Nephron (organoid): Measurements from ENCODE around the gene HPN.

Experiments
- H3K27ac Mint-ChIP-seq, 3 experiments: 2 replicates each; pipeline ENCODE4 v1.8.0; 2020; ENCODE audit warnings: mixed read lengths in 3 of 3, mild to moderate bottlenecking in 2 of 3, moderate library complexity in 1 of 3
- H3K27me3 Mint-ChIP-seq: 2 replicates; pipeline ENCODE4 v1.8.0; 2021; ENCODE audit warnings: low read depth, mild to moderate bottlenecking, moderate library complexity, mixed read lengths
- H3K36me3 Mint-ChIP-seq: 2 replicates; pipeline ENCODE4 v1.8.0; 2020; ENCODE audit warnings: low read depth, mixed read lengths
- H3K4me1 Mint-ChIP-seq: 2 replicates; pipeline ENCODE4 v1.8.0; 2020; ENCODE audit warnings: mixed read lengths
- H3K4me3 Mint-ChIP-seq, 3 experiments: 2 replicates each; pipeline ENCODE4 v1.8.0; 2020; ENCODE audit warnings: mild to moderate bottlenecking in 3 of 3, mixed read lengths in 3 of 3, moderate library complexity in 2 of 3
- H3K9me3 Mint-ChIP-seq: 2 replicates; pipeline ENCODE4 v1.8.0; 2020; ENCODE audit warnings: mixed read lengths
- TF ChIP-seq, protein P1 (sequence below), 3 experiments: fragments of 200-600 bp; sonication (generic); IDR thresholded peaks; one replicate each; pipeline ENCODE4 v1.5.0; 2021; ENCODE audit warnings: antibody characterized with exemption in 3 of 3; ENCODE audit not compliant: unreplicated experiment in 3 of 3

The HPN gene

DNA sequence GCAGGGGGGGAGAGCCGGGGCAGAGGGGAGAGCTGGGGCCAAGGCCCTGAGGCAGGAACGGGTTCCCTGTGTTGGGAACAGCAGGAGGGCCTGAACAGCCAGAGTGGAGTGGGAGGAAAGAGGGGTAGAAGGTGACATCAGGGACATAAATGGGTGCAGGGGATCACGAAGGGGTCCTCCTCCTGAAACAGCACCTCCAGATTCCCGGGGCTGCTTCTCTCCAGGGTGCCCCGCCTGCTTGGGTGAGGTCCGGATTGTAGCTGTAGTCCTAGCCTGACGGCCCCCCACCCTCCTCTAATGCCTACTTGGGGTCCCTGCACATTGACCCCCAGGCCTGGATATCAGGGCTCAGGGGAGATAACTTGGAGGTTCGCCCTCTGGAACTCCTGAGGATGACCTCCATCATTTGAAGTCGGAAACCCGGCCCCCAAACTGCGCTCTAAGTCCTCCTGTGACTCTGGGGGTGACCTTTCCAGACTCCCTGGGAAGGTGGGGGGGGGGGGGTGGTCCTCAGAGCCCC, 11.7 kb upstream of the HPN start:
- H3K9me3 Mint-ChIP-seq, result no peaks in the 10 kb centered on the region
- H3K36me3 Mint-ChIP-seq, result peaks cover 25% of the 10 kb centered on the region
- TF ChIP-seq, protein P1, sequence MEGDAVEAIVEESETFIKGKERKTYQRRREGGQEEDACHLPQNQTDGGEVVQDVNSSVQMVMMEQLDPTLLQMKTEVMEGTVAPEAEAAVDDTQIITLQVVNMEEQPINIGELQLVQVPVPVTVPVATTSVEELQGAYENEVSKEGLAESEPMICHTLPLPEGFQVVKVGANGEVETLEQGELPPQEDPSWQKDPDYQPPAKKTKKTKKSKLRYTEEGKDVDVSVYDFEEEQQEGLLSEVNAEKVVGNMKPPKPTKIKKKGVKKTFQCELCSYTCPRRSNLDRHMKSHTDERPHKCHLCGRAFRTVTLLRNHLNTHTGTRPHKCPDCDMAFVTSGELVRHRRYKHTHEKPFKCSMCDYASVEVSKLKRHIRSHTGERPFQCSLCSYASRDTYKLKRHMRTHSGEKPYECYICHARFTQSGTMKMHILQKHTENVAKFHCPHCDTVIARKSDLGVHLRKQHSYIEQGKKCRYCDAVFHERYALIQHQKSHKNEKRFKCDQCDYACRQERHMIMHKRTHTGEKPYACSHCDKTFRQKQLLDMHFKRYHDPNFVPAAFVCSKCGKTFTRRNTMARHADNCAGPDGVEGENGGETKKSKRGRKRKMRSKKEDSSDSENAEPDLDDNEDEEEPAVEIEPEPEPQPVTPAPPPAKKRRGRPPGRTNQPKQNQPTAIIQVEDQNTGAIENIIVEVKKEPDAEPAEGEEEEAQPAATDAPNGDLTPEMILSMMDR (IDR thresholded peaks at IDR 0.05; ENCODE audit: unreplicated experiment in 3 of 3), result no peak
- H3K27ac Mint-ChIP-seq, result no peak overlapping the region
- H3K4me3 Mint-ChIP-seq, result peak overlapping the region; percentile 68 to 78 (median 72)
- H3K27me3 Mint-ChIP-seq, result peaks cover 55% of the 10 kb centered on the region
- H3K4me1 Mint-ChIP-seq, result peaks cover 6% of the 10 kb centered on the region

DNA sequence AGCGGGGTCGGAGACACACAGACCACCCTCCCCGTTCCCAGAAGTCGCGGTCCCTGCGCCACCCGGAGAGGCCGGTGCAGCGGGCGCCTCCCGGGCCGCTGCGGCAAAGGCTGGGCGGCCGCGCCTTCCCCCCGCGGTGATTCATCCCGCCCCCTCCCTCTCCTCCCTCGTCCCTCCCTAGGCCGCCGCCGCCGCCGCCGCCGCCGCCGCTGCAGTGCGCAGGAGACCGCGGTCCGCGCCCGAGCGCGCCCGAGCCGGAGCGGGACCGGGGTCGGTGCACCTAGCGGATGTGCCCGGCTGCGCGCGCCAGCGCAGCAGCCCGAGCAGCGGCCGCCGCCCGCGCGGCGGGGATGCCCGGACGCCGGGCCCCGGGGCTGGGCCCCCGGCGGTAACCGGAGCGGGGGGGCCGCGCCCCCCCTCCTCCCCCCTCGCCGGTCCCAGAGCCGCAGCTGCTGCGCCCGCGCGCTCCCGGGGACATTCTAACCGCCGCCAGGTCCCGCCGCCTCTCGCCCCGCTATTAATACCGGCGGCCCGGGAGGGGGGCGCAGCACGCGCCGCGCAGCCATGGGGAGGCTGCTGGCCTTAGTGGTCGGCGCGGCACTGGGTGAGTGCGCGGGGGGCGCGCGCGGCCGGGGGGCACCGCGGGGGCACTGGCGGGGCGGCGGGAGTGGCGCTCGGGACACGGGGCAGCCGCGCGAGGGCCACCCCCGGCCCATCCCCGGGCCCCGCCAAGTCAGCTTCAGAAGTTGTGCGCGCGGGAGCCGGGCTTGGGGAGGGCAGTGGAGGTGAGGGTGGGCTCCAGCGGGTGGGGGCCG, 11.1 kb upstream of the HPN start, which contains the start of gene SCN1B:
Gene SCN1B, plus strand, starts transcription at position 214 of the 815 bp plus-strand sequence. Its CDS starts 351 bp downstream, at position 565.
- Mint-ChIP-seq H3K9me3 (no peaks in the 10 kb centered on the region), H3K27ac (peak within 1 kb of the TSS in 1 of 3 experiments; percentile 8), H3K36me3 (peaks cover 19% of the 10 kb centered on the region), H3K4me3 (peak within 1 kb of the TSS; percentile 81 to 83 (median 81)), H3K27me3 (peaks cover 58% of the 10 kb centered on the region), H3K4me1 (peaks cover 6% of the 10 kb centered on the region)
- TF ChIP-seq, protein P1 (IDR thresholded peaks at IDR 0.05; ENCODE audit: unreplicated experiment in 3 of 3), result no peak

DNA sequence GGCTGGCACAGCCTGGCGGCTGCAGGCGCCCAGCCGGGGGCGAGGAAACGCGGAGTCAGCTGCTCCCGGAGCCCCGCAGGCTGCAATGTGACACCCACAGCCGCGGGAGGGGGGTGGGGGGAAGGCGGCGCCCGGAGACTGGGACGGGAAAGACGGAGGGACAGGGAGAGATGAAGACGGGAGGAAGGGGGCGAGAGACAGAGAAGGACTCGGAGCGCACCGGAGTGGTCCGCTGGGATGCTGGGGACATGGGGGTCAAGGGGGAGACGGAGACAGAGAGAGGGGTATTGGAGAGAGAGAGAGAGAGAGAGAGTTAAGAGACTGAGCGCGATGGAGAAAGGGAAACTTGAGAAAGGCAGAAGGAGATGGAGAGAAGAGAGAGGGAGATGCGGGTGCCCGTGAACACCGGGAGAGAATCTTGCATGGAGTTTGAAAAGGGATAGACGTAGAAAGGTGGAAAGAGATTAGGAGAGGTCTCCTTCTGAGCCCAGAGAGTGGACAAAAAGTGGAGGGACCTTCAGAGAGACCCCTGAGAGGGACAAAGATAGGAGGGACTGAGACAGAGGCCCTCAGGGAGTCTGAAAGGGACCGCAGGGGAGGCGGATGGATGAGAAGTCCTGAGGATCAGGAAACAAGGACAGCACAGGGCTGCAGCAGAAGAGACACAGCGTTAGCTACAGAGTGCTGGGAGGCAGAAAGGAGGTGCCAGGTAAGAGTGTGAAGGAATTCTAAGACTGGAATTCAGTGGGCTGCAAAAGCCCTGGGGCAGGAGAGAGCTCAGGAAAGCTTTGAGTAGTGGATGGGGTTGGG, 10.2 kb upstream of the HPN start:
- peak overlapping the region; percentile 81 to 83 (median 81) for H3K4me3 Mint-ChIP-seq
- peaks cover 18% of the 10 kb centered on the region for H3K36me3 Mint-ChIP-seq
- peaks cover 63% of the 10 kb centered on the region for H3K27me3 Mint-ChIP-seq
- peaks cover 6% of the 10 kb centered on the region for H3K4me1 Mint-ChIP-seq
- no peaks in the 10 kb centered on the region for H3K9me3 Mint-ChIP-seq
- peak overlapping the region in 1 of 3 experiments; percentile 8 for H3K27ac Mint-ChIP-seq
- TF ChIP-seq, protein P1 (IDR thresholded peaks at IDR 0.05; ENCODE audit: unreplicated experiment in 3 of 3), result no peak

DNA sequence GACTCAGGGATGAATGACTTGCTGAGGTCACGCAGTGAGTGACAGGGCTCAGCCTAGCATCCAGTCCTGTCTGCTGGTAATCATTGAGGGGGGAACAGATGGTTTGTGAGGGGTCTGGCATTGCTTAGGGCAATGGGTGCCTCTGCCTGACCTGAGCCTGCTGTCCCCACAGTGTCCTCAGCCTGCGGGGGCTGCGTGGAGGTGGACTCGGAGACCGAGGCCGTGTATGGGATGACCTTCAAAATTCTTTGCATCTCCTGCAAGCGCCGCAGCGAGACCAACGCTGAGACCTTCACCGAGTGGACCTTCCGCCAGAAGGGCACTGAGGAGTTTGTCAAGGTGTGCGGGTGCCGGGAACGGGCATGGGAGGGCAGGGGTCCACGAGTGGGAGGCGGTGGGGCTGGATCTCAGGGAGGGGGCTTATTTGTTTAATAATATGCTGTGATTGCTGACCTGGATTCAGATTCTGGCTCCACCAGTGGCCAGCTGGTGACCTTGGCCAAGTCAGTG, 9.1 kb upstream of the HPN start:
- no peak overlapping the region for H3K27ac Mint-ChIP-seq
- H3K9me3 Mint-ChIP-seq, result no peaks in the 10 kb centered on the region
- peaks cover 64% of the 10 kb centered on the region for H3K27me3 Mint-ChIP-seq
- no peak overlapping the region for H3K4me3 Mint-ChIP-seq
- peaks cover 6% of the 10 kb centered on the region for H3K4me1 Mint-ChIP-seq
- TF ChIP-seq, protein P1 (IDR thresholded peaks at IDR 0.05; ENCODE audit: unreplicated experiment in 3 of 3), result no peak
- H3K36me3 Mint-ChIP-seq, result peaks cover 9% of the 10 kb centered on the region

DNA sequence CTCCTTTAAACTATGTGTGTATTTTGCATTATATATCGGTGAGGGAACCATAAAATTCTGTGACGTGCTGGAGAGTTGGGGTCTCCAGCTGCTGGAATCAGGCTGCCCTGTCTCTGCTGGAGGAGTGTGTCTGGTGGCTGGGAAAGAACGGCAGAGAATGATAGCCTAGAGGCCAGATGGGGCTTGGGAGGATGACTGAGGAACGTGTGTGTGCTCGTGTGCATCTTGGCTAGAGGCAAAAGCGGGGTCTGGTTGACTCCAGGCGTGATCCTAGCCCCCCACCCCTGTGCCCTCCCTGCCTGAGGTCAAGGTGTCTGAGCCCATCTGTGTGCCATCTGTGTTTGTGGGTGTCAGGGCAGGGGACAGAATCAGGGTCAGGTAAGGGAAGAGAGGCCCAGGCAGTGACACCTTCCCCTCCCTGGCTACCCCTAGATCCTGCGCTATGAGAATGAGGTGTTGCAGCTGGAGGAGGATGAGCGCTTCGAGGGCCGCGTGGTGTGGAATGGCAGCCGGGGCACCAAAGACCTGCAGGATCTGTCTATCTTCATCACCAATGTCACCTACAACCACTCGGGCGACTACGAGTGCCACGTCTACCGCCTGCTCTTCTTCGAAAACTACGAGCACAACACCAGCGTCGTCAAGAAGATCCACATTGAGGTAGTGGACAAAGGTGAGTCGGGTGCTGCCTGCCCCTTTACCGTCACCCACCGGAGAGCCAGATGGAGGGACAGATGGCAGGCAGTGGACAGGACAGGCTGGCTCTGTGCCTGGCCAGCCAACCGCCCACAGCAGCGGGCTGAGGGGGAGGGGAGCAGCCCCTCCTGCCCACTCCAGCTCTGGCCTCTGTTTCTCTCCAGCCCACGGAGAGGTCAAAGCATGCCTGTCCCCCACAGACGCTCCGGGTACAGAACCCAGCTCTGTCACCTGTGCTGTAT, 8.2 kb upstream of the HPN start:
- TF ChIP-seq, protein P1 (IDR thresholded peaks at IDR 0.05; ENCODE audit: unreplicated experiment in 3 of 3), result no peak
- H3K4me1 Mint-ChIP-seq, result peaks cover 6% of the 10 kb centered on the region

More for the DNA sequence above, 8.2 kb upstream of the HPN start:
- Mint-ChIP-seq H3K4me3 (peak overlapping the region in 1 of 3 experiments; percentile 18), H3K27me3 (peaks cover 61% of the 10 kb centered on the region), H3K27ac (no peak overlapping the region), H3K36me3 (peaks cover 2% of the 10 kb centered on the region), H3K9me3 (no peaks in the 10 kb centered on the region)
